K562 (cell line): Measurements from ENCODE around the gene RSU1. TPM values are rescaled to one million over a fixed set of nuclear protein-coding genes. Genes with fewer than 3 reads are reported as not detected.

ENCODE experiments used
- ATAC-seq: fragments of 200-7000 bp; cut with Tn5 transposase; 3 replicates; pipeline ENCODE4 v1.9.1; 2020; ENCODE audit warnings: moderate library complexity
- BruUV-seq: library from RNA; stranded (reverse); fragments of 400-500 nt; replicated peaks from 2 replicates; lab custom pipeline; 2021; lab: Mats Ljungman, UMichigan
- CTCF ChIA-PET: fragments of 300-600 bp; formaldehyde crosslinking; extraction: SDS; loops from one replicate; lab custom pipeline; 2021; ENCODE audit warnings: low intra/inter-chr PET ratio; lab: Yijun Ruan, JAX
- POLR2A ChIA-PET: fragments of 300-600, 350-650 bp; sonication (Branson Sonifier 250); formaldehyde crosslinking; extraction: SDS; loops from one replicate; lab custom pipeline; 2021; ENCODE audit warnings: antibody characterized with exemption, inconsistent platforms; lab: Yijun Ruan, JAX
- DNase-seq, 4 experiments: peaks; one replicate each; pipeline versions ENCODE4 v3.0.0 to v3.0.0-alpha.2; 2011 to 2018; ENCODE audit warnings: low spot score in 3 of 4, mixed read lengths in 3 of 4; ENCODE audit errors: extremely low read depth in 1 of 4
- FAIRE-seq: peaks from 2 replicates; lab custom pipeline; 2011; peaks lifted over from hg19 to GRCh38; lab: Jason Lieb, UNC
- H2AFZ ChIP-seq: 2 replicates; pipeline ENCODE4 v1.6.0; 2011; ENCODE audit warnings: low read depth, low read length, control low read depth, inconsistent platforms
- H3K27ac ChIP-seq: fragments of 200-600 bp; 3 replicates; pipeline ENCODE4 v1.8.0; 2011; ENCODE audit warnings: low read depth, mild to moderate bottlenecking, control low read depth, inconsistent platforms, low read length, moderate library complexity, mixed read lengths; ENCODE audit errors: extremely low read depth
- H3K27me3 ChIP-seq, 2 experiments: fragments of 300-600 bp in 1 of 2; 2 replicates in 1 of 2; 3 replicates in 1 of 2; pipeline versions ENCODE4 v1.6.0 to v1.8.0; 2011; ENCODE audit warnings: inconsistent platforms in 2 of 2, low read length in 2 of 2, mild to moderate bottlenecking in 1 of 2, mixed read lengths in 1 of 2, moderate library complexity in 1 of 2; ENCODE audit not compliant: control insufficient read depth in 2 of 2, insufficient read depth in 2 of 2
- H3K36me3 ChIP-seq: fragments of 300-600 bp; 3 replicates; pipeline ENCODE4 v1.8.0; 2011; ENCODE audit warnings: mild to moderate bottlenecking, low read length, inconsistent platforms; ENCODE audit not compliant: control insufficient read depth, insufficient read depth
- H3K4me1 ChIP-seq, 2 experiments: fragments of 200-600 bp in 1 of 2; replicated peaks in 1 of 2; 2 replicates in 1 of 2; 3 replicates in 1 of 2; pipeline versions ENCODE4 v1.5.1 to v1.8.0; 2011; ENCODE audit warnings: inconsistent platforms in 2 of 2, low read length in 2 of 2, mild to moderate bottlenecking in 1 of 2, mixed read lengths in 1 of 2, moderate library complexity in 1 of 2; ENCODE audit not compliant: control insufficient read depth in 2 of 2, insufficient read depth in 2 of 2
- H3K4me2 ChIP-seq: 2 replicates; pipeline ENCODE4 v1.6.1; 2011; ENCODE audit warnings: low read length, control low read depth, inconsistent platforms, mixed read lengths; ENCODE audit not compliant: insufficient read depth
- H3K4me3 ChIP-seq: fragments of 200-600 bp; sonication (generic), shearing (Covaris generic); 2 replicates; pipeline ENCODE4 v1.5.1; 2016; ENCODE audit warnings: control low read depth, inconsistent platforms
- H3K79me2 ChIP-seq: fragments of 200-600 bp; 3 replicates; pipeline ENCODE4 v1.8.0; 2011; ENCODE audit warnings: low read length, inconsistent platforms; ENCODE audit not compliant: control insufficient read depth, insufficient read depth
- H3K9ac ChIP-seq, 2 experiments: 2 replicates each; pipeline versions ENCODE4 v1.6.0 to v1.6.1; 2011; ENCODE audit warnings: low read depth in 2 of 2, low read length in 2 of 2, control low read depth in 1 of 2, inconsistent platforms in 1 of 2, mild to moderate bottlenecking in 1 of 2, mixed read lengths in 1 of 2; ENCODE audit not compliant: insufficient read depth in 1 of 2
- H3K9me1 ChIP-seq: one replicate; pipeline ENCODE4 v1.6.0; 2011; ENCODE audit warnings: inconsistent platforms, mild to moderate bottlenecking, low read length, moderate library complexity; ENCODE audit not compliant: control insufficient read depth, insufficient read depth
- H3K9me3 ChIP-seq: replicated peaks from 2 replicates; pipeline ENCODE4 v1.5.1; 2011; ENCODE audit warnings: low read depth, low read length, inconsistent platforms; ENCODE audit not compliant: control insufficient read depth, insufficient read depth
- H4K20me1 ChIP-seq: replicated peaks from 2 replicates; pipeline ENCODE4 v1.6.1; 2011; ENCODE audit warnings: low read length, inconsistent platforms, mixed read lengths; ENCODE audit not compliant: control insufficient read depth, insufficient read depth
- ADNP ChIP-seq: fragments of 200-800 bp; sonication (Bioruptor generic); IDR thresholded peaks from 2 replicates; pipeline ENCODE4 v1.6.1; 2016; ENCODE audit warnings: missing genetic modification characterization, missing compliant biosample characterization
- ATF2 ChIP-seq: sonication (generic); formaldehyde crosslinking; IDR thresholded peaks from 2 replicates; pipeline ENCODE4 v1.8.1; 2022; ENCODE audit warnings: missing genetic modification reagents
- ATF6 ChIP-seq: sonication (generic); formaldehyde crosslinking; IDR thresholded peaks from 2 replicates; pipeline ENCODE4 v1.4.0; 2020; ENCODE audit warnings: mild to moderate bottlenecking, missing genetic modification reagents
- FOXA3 ChIP-seq, 2 experiments: fragments of 450-650 bp in 1 of 2; sonication (generic) in 1 of 2; formaldehyde crosslinking; IDR thresholded peaks in 1 of 2; conservative IDR thresholded peaks in 1 of 2; 2 replicates each; pipeline versions ENCODE4 v1.4.0 to v1.8.0; 2020 to 2022; ENCODE audit warnings: mild to moderate bottlenecking in 2 of 2, missing genetic modification reagents in 1 of 2
- HCFC1 ChIP-seq: IDR thresholded peaks from 2 replicates; pipeline ENCODE4 v1.6.1; 2012; ENCODE audit warnings: low read depth, low read length, improper control_type of control experiment
- KLF16 ChIP-seq: IDR thresholded peaks from 2 replicates; pipeline ENCODE4 v1.6.1; 2016; ENCODE audit warnings: antibody characterized with exemption
- MYC ChIP-seq, 2 experiments: fragments of 250-450 bp in 1 of 2; sonication (Bioruptor Pico) in 1 of 2; IDR thresholded peaks; 2 replicates each; pipeline versions ENCODE4 v1.5.1 to v1.6.1; 2012 to 2021; ENCODE audit warnings: low read depth in 2 of 2, borderline replicate concordance in 1 of 2, improper control_type of control experiment in 1 of 2, low read length in 1 of 2, mild to moderate bottlenecking in 1 of 2, moderate library complexity in 1 of 2
- NFXL1 ChIP-seq: fragments of 450-650 bp; formaldehyde crosslinking; IDR thresholded peaks from 2 replicates; pipeline ENCODE4 v1.4.0; 2021; ENCODE audit warnings: mild to moderate bottlenecking
- NONO ChIP-seq, 2 experiments: fragments of 200-400 bp in 1 of 2; fragments of 450-650 bp in 1 of 2; formaldehyde crosslinking in 1 of 2; IDR thresholded peaks; 2 replicates each; pipeline ENCODE4 v1.6.1; 2017; ENCODE audit warnings: low read depth in 2 of 2, mild to moderate bottlenecking in 2 of 2, moderate library complexity in 2 of 2, low read length in 1 of 2
- RBBP5 ChIP-seq: fragments of 200-600 bp; sonication (generic); IDR thresholded peaks from 2 replicates; pipeline ENCODE4 v1.6.1; 2012; ENCODE audit warnings: borderline replicate concordance, mild to moderate bottlenecking, low read length, control low read depth, inconsistent platforms; ENCODE audit not compliant: insufficient read depth, poor library complexity, severe bottlenecking
- TRIM25 ChIP-seq: fragments of 450-650 bp; IDR thresholded peaks from 2 replicates; pipeline ENCODE4 v1.7.0; 2016; ENCODE audit warnings: borderline replicate concordance
- ZKSCAN8 ChIP-seq: fragments of 200-800 bp; sonication (Bioruptor generic); IDR thresholded peaks from 2 replicates; pipeline ENCODE4 v1.6.1; 2016; ENCODE audit warnings: missing genetic modification characterization, missing compliant biosample characterization
- ZNF41 ChIP-seq: fragments of 250-450 bp; sonication (Bioruptor Pico); conservative IDR thresholded peaks from 2 replicates; pipeline ENCODE4 v1.4.0; 2020; ENCODE audit warnings: mild to moderate bottlenecking
- ZNF511 ChIP-seq: sonication (generic); formaldehyde crosslinking; IDR thresholded peaks from 2 replicates; pipeline ENCODE4 v1.8.0; 2022; ENCODE audit warnings: mild to moderate bottlenecking, missing genetic modification reagents
- WGBS: fragments of 100-300 bp; shearing (Covaris generic); methylation state at CpG from one replicate; pipeline ENCODE4 v1.1.6; 2016; ENCODE audit warnings: low coverage, mixed read lengths; ENCODE audit not compliant: insufficient coverage; ENCODE audit errors: missing lambda C conversion rate; 5-methylcytosine and 5-hydroxymethylcytosine counted together
- in situ Hi-C: fragments of 300-500 bp; cut with MboI; formaldehyde crosslinking; loops from 4 replicates; pipeline ENCODE4 v1.15.0; 2018; ENCODE audit warnings: inconsistent platforms, mixed read lengths
- intact Hi-C: fragments of 100-400 bp; cut with micrococcal nuclease; formaldehyde crosslinking; loops from 2 replicates; pipeline ENCODE4 v1.14.2; 2022
- polyA plus RNA-seq, 8 experiments: library from polyadenylated mRNA; depleted of rRNA in 4 of 8; stranded (reverse) in 5 of 8; unstranded in 3 of 8; fragments of >200 nt; fragmentation: Nextera tagmentation in 2 of 8; fragmentation: Illumina TruSeq in 1 of 8; extraction: Ambion mirVana in 2 of 8; extraction: Trizol in 1 of 8; gene quantifications; 2 replicates each; pipeline versions ENCODE4 v1.2.1 to v1.2.3, GENCODE V29; 2011 to 2014; ENCODE audit warnings: inconsistent platforms in 1 of 8, missing spikeins in 1 of 8
- total RNA-seq, 7 experiments: library from RNA; depleted of rRNA in 6 of 7; stranded (reverse); fragments of >200 nt in 6 of 7; fragmentation: Illumina TruSeq in 2 of 7; extraction: Trizol in 2 of 7; gene quantifications; 2 replicates each; pipeline versions ENCODE4 v1.2.1 to v1.2.3, GENCODE V29; 2011 to 2021; ENCODE audit warnings: low replicate concordance in 1 of 7

Gene RSU1
- total and polyA plus RNA-seq, 9 of the 15 experiments (the other 6 are each of a cell fraction or from before 2014, with no cell fraction given) = 18.8 to 67.3 (median 31.5) TPM

GRCh38 chr10:16679511-16679910, 137.7 kb downstream of the RSU1 start:
- ChIA-PET POLR2A (no interaction called here), CTCF (no interaction called here)
- no peaks in the 10 kb centered on the region for H3K9me3 ChIP-seq
- in situ Hi-C loops (no loop called here), intact Hi-C loops (no loop called here)
- no peaks in the 10 kb centered on the region for H3K9me1 ChIP-seq
- H3K36me3 ChIP-seq = no peaks in the 10 kb centered on the region
- 11% methylated on average over 6 of the region's 6 CpGs for WGBS
- no TSS peak for BruUV-seq
- H3K4me3 ChIP-seq = no peak overlapping the region
- no peak for DNase-seq
- no peaks in the 10 kb centered on the region for H4K20me1 ChIP-seq
- H3K27ac ChIP-seq = no peak overlapping the region
- no peaks in the 10 kb centered on the region for H3K79me2 ChIP-seq
- FAIRE-seq = no peak
- no peak for ATAC-seq
- no peaks in the 10 kb centered on the region for H3K27me3 ChIP-seq
- H3K9ac ChIP-seq = no peak overlapping the region
- no peak overlapping the region for H3K4me2 ChIP-seq
- no peaks in the 10 kb centered on the region for H3K4me1 ChIP-seq
- no peak overlapping the region for H2AFZ ChIP-seq
- TF ChIP-seq ZNF41 (CRISPR knock-in tag) (no peak), ATF6 (CRISPR knock-in tag) (no peak), ZKSCAN8 (CRISPR knock-in tag) (no peak), KLF16 (no peak), ATF2 (CRISPR knock-in tag) (no peak), ADNP (tag) (no peak), NFXL1 (no peak), ZNF511 (no peak), NONO (IDR thresholded peaks at IDR 0.05; ENCODE audit: low read depth in 2 of 2, low read length in 1 of 2) (no peak), HCFC1 (no peak), FOXA3 (CRISPR knock-in tag; conservative IDR thresholded peaks at IDR 0.05 in 1 of 2, IDR thresholded peaks at IDR 0.05 in 1 of 2) (no peak), MYC (IDR thresholded peaks at IDR 0.05; ENCODE audit: low read depth, low read length) (no peak), MYC (CRISPR knock-in tag; IDR thresholded peaks at IDR 0.05; ENCODE audit: borderline replicate concordance, low read depth) (no peak), RBBP5 (no peak), TRIM25 (no peak)
